ENCODE measurements around the gene MST1.

The MST1 gene

GRCh38 chr3:49732597-49732996, 43.3 kb upstream of the MST1 start:
- no peak for TF ChIP-seq TEAD4 (IDR thresholded peaks at IDR 0.05)
- no peak for TF ChIP-seq CEBPB (IDR thresholded peaks at IDR 0.05)
- TF ChIP-seq ZBTB7A (IDR thresholded peaks at IDR 0.05; ENCODE audit: low read depth), result no peak
- TF ChIP-seq USF1 (IDR thresholded peaks at IDR 0.05), result no peak

GRCh38 chr3:49729966-49730609, 40.8 kb upstream of the MST1 start:
- TF ChIP-seq RAD21 (IDR thresholded peaks at IDR 0.05; ENCODE audit: low read depth) (no peak), FOXM1 (IDR thresholded peaks at IDR 0.05; ENCODE audit: borderline replicate concordance, low read depth) (no peak), ZBTB7A (IDR thresholded peaks at IDR 0.05; ENCODE audit: low read depth) (no peak), USF1 (IDR thresholded peaks at IDR 0.05) (no peak), CEBPB (IDR thresholded peaks at IDR 0.05) (no peak), YY1 (IDR thresholded peaks at IDR 0.05; ENCODE audit: low read depth) (no peak), CREB1 (IDR thresholded peaks at IDR 0.05; ENCODE audit: low read depth) (no peak), EGR1 (IDR thresholded peaks at IDR 0.05) (no peak), TEAD4 (IDR thresholded peaks at IDR 0.05) (no peak), MAX (IDR thresholded peaks at IDR 0.05) (no peak), TCF12 (IDR thresholded peaks at IDR 0.05; ENCODE audit: low read depth) (no peak), REST (IDR thresholded peaks at IDR 0.05; ENCODE audit: low read depth) (no peak), NFIC (IDR thresholded peaks at IDR 0.05) (no peak), TAF1 (IDR thresholded peaks at IDR 0.05; ENCODE audit: low read depth) (no peak), EP300 (IDR thresholded peaks at IDR 0.05; ENCODE audit: borderline replicate concordance) (no peak)

- TF ChIP-seq ZBTB7A (IDR thresholded peaks at IDR 0.05; ENCODE audit: low read depth) (no peak), RAD21 (IDR thresholded peaks at IDR 0.05; ENCODE audit: low read depth) (no peak), TAF1 (IDR thresholded peaks at IDR 0.05; ENCODE audit: low read depth) (no peak), CREB1 (IDR thresholded peaks at IDR 0.05; ENCODE audit: low read depth) (no peak), FOXM1 (IDR thresholded peaks at IDR 0.05; ENCODE audit: borderline replicate concordance, low read depth) (no peak), NFIC (IDR thresholded peaks at IDR 0.05) (no peak), YY1 (IDR thresholded peaks at IDR 0.05; ENCODE audit: low read depth) (no peak), MAX (IDR thresholded peaks at IDR 0.05) (no peak), TCF12 (IDR thresholded peaks at IDR 0.05; ENCODE audit: low read depth) (no peak), TEAD4 (IDR thresholded peaks at IDR 0.05) (no peak), EP300 (IDR thresholded peaks at IDR 0.05; ENCODE audit: borderline replicate concordance) (no peak), EGR1 (IDR thresholded peaks at IDR 0.05) (no peak), CEBPB (IDR thresholded peaks at IDR 0.05) (no peak), USF1 (IDR thresholded peaks at IDR 0.05) (no peak), REST (IDR thresholded peaks at IDR 0.05; ENCODE audit: low read depth) (no peak)
Measured at GRCh38 chr3:49727924-49728361, 38.7 kb upstream of the MST1 start.

- no peak for TF ChIP-seq RAD21 (IDR thresholded peaks at IDR 0.05; ENCODE audit: low read depth)
Measured at GRCh38 chr3:49727154-49727923, 38.1 kb upstream of the MST1 start.

- TF ChIP-seq RAD21 (IDR thresholded peaks at IDR 0.05; ENCODE audit: low read depth), result no peak
- TF ChIP-seq ZBTB7A (IDR thresholded peaks at IDR 0.05; ENCODE audit: low read depth), result no peak
- TF ChIP-seq USF1 (IDR thresholded peaks at IDR 0.05), result peak; percentile 72
- TF ChIP-seq MAX (IDR thresholded peaks at IDR 0.05), result no peak
- no peak for TF ChIP-seq NFIC (IDR thresholded peaks at IDR 0.05)
- TF ChIP-seq TAF1 (IDR thresholded peaks at IDR 0.05; ENCODE audit: low read depth), result no peak
- TF ChIP-seq YY1 (IDR thresholded peaks at IDR 0.05; ENCODE audit: low read depth), result no peak
- no peak for TF ChIP-seq TEAD4 (IDR thresholded peaks at IDR 0.05)
- TF ChIP-seq TCF12 (IDR thresholded peaks at IDR 0.05; ENCODE audit: low read depth), result no peak
Measured at GRCh38 chr3:49725906-49726681, 36.8 kb upstream of the MST1 start.

All from Ishikawa (cell line).